ENCODE measurements around the gene FOXJ1. TPM values are rescaled to one million over a fixed set of nuclear protein-coding genes. Genes with fewer than 3 reads are reported as not detected.

Gene FOXJ1
- total and polyA plus RNA-seq, 2 of the 8 experiments (the other 6 are each of a cell fraction or from before 2014, with no cell fraction given), result 4.7 to 5.4 TPM

- no peak overlapping the region for H2BK120ac ChIP-seq (replicated peaks; ENCODE audit: low read depth, low read length)
- WGBS, 2 experiments (ENCODE audit: extremely low coverage in 1 of 2, insufficient coverage in 1 of 2, insufficient read length in 1 of 2, insufficient replicate concordance in 2 of 2, low coverage in 1 of 2, low lambda C conversion rate in 2 of 2, missing lambda C conversion rate in 1 of 2), result 96% methylated on average over 11 of the region's 11 CpGs; no CpG with 5 or more reads in 1 of the 2 experiments
- no peaks in the 10 kb centered on the region for H3K27me3 ChIP-seq (replicated peaks in 1 of 4; ENCODE audit: control insufficient read depth in 3 of 4, extremely low read depth in 1 of 4, insufficient read depth in 3 of 4, low read length in 3 of 4)
- H3K27ac ChIP-seq (ENCODE audit: low read depth, low read length), result no peak overlapping the region
- no peak overlapping the region for H3K4me2 ChIP-seq (ENCODE audit: insufficient read depth in 1 of 2, low read depth in 2 of 2, low read length in 2 of 2)
- H3K36me3 ChIP-seq (ENCODE audit: control insufficient read depth in 2 of 4, insufficient read depth in 4 of 4, low read length in 3 of 4), result no peaks in the 10 kb centered on the region; a peak in 1 of 8 replicates
- peaks cover 0 to 2% (median 0%) of the 10 kb centered on the region in 4 experiments; a peak in 2 of 7 replicates for H3K4me1 ChIP-seq (replicated peaks in 1 of 4; ENCODE audit: control insufficient read depth in 3 of 4, insufficient read depth in 4 of 4, low read length in 3 of 4)
- CTCF ChIA-PET (ENCODE audit: partially characterized antibody), result interaction anchor here (0.7 to 23.7 kb wide), 7 partner anchors 6 to 159 kb away, joined by 3 to 425 read pairs (median 3); partner anchors contain the start of gene FOXJ1
- no peak for FAIRE-seq
- no peak overlapping the region for H2BK5ac ChIP-seq (ENCODE audit: low read depth, low read length)
- DNase-seq (ENCODE audit: low read depth in 1 of 2, low spot score in 2 of 2), result no peak
- H3K23me2 ChIP-seq (ENCODE audit: low read depth, low read length), result no peaks in the 10 kb centered on the region
- no peak overlapping the region for H4K91ac ChIP-seq (replicated peaks; ENCODE audit: insufficient read length, low read length)
- H3K9ac ChIP-seq (replicated peaks in 1 of 4; ENCODE audit: extremely low read depth in 1 of 4, low read depth in 3 of 4, low read length in 3 of 4), result no peak overlapping the region
- no peak overlapping the region for H3K4ac ChIP-seq (replicated peaks; ENCODE audit: insufficient read length, low read depth, low read length)
- no peaks in the 10 kb centered on the region for H3K79me1 ChIP-seq (ENCODE audit: low read depth, low read length)
- peak overlapping the region; percentile 9; the same call in 1 of the 2 replicates for H4K8ac ChIP-seq (ENCODE audit: extremely low read depth, insufficient read depth, low read length)
- H3K56ac ChIP-seq (replicated peaks; ENCODE audit: insufficient read length, low read depth, low read length), result no peak overlapping the region
- no peak overlapping the region for H3K18ac ChIP-seq (ENCODE audit: extremely low read depth, low read length)
- H4K5ac ChIP-seq (ENCODE audit: insufficient read length, low read depth, low read length), result no peak overlapping the region
- H2AFZ ChIP-seq (ENCODE audit: low read length), result no peak overlapping the region
- H2BK12ac ChIP-seq (ENCODE audit: low read depth, low read length), result no peak overlapping the region
- H3K9me3 ChIP-seq (ENCODE audit: insufficient read depth in 2 of 2, low read depth in 1 of 2, low read length in 1 of 2), result no peaks in the 10 kb centered on the region
- no peak overlapping the region for H2BK20ac ChIP-seq (ENCODE audit: low read length)
- POLR2A ChIA-PET (ENCODE audit: partially characterized antibody), result interaction anchor here (1.2 kb wide), 1 partner anchor 17 kb away, joined by 3 read pairs; no protein-coding TSS in a partner anchor
- H3K79me2 ChIP-seq (ENCODE audit: control insufficient read depth in 1 of 2, insufficient read depth in 2 of 2, low read length in 2 of 2), result no peaks in the 10 kb centered on the region
- H2BK15ac ChIP-seq (ENCODE audit: low read length), result no peak overlapping the region
- no peak overlapping the region for H3K23ac ChIP-seq (ENCODE audit: insufficient read length)
- H3K14ac ChIP-seq (ENCODE audit: insufficient read length), result no peak overlapping the region
- H2AK5ac ChIP-seq (ENCODE audit: low read depth, low read length), result no peak overlapping the region
- H4K20me1 ChIP-seq (replicated peaks in 1 of 2; ENCODE audit: control insufficient read depth in 1 of 2, insufficient read depth in 2 of 2, low read length in 2 of 2), result no peaks in the 10 kb centered on the region
- H3K4me3 ChIP-seq (ENCODE audit: extremely low read depth in 1 of 4, insufficient read depth in 2 of 4, low read depth in 3 of 4, low read length in 4 of 4), result no peak overlapping the region
- no peak for TF ChIP-seq ZNF274 (IDR thresholded peaks at IDR 0.05; ENCODE audit: borderline replicate concordance, extremely low read depth, low read length)
- no peak for TF ChIP-seq USF2 (IDR thresholded peaks at IDR 0.05; ENCODE audit: low read length)
- no peak for TF ChIP-seq POU5F1 (IDR thresholded peaks at IDR 0.05; ENCODE audit: low read depth, low read length)
- no peak for TF ChIP-seq JUND (IDR thresholded peaks at IDR 0.05; ENCODE audit: low read length)
- TF ChIP-seq SIRT6 (IDR thresholded peaks at IDR 0.05; ENCODE audit: low read length), result no peak
- no peak for TF ChIP-seq KDM4A (IDR thresholded peaks at IDR 0.05; ENCODE audit: low read depth, low read length, severe bottlenecking)
- TF ChIP-seq FOSL1 (IDR thresholded peaks at IDR 0.05; ENCODE audit: insufficient read depth, low read depth, low read length), result no peak
- TF ChIP-seq TEAD4 (IDR thresholded peaks at IDR 0.05; ENCODE audit: low read depth, low read length), result no peak
- no peak for TF ChIP-seq EZH2 (IDR thresholded peaks at IDR 0.05; ENCODE audit: low read depth, low read length, severe bottlenecking)
- TF ChIP-seq NANOG (IDR thresholded peaks at IDR 0.05; ENCODE audit: insufficient read depth, low read depth, low read length, poor library complexity, severe bottlenecking), result no peak
- TF ChIP-seq KDM5A (IDR thresholded peaks at IDR 0.05; ENCODE audit: low read length), result no peak
- TF ChIP-seq PHF8 (conservative IDR thresholded peaks at IDR 0.05; ENCODE audit: low read depth, low read length), result no peak
- no peak for TF ChIP-seq POLR2A (IDR thresholded peaks at IDR 0.05; ENCODE audit: control extremely low read depth in 1 of 2, low read depth in 2 of 2, low read length in 2 of 2)
- TF ChIP-seq GTF2F1 (IDR thresholded peaks at IDR 0.05; ENCODE audit: borderline replicate concordance, low read depth, low read length), result no peak
These were observed 32.4 kb upstream of the FOXJ1 start for GRCh38 chr17:76173474-76173873.

Data from H1 (cell line).